Naive thymus-derived CD4-positive, alpha-beta T cell (primary cell): ENCODE results near the gene WDR62. TPM values are rescaled to one million over a fixed set of nuclear protein-coding genes. Genes with fewer than 3 reads are reported as not detected.

ENCODE experiments used
- ATAC-seq: fragments of 150-1000 bp; cut with Tn5 transposase; 2 replicates; pipeline ENCODE4 v1.10.0; 2021; ENCODE audit warnings: mild to moderate bottlenecking, moderate library complexity
- CTCF ChIA-PET: fragments of 350-600 bp; sonication (Branson Sonifier 250); formaldehyde crosslinking; loops from one replicate; lab custom pipeline; 2021; ENCODE audit warnings: antibody characterized with exemption; lab: Charles Lee
- POLR2A ChIA-PET: fragments of 350-600 bp; sonication (Branson Sonifier 250); formaldehyde crosslinking; loops from one replicate; lab custom pipeline; 2021; ENCODE audit warnings: antibody characterized with exemption, inconsistent platforms; lab: Charles Lee
- DNase-seq, 9 donors: peaks; one replicate each; pipeline versions ENCODE4 v3.0.0 to v3.0.0-alpha.2; 2020 to 2022; ENCODE audit warnings: mixed read lengths in 1 of 9
- H3K27ac ChIP-seq: one replicate; pipeline ENCODE4 v1.7.0; 2013; ENCODE audit warnings: mild to moderate bottlenecking, low read depth, low read length, moderate library complexity
- H3K27me3 ChIP-seq, 2 donors: one replicate each; pipeline ENCODE4 v1.7.0; 2013; ENCODE audit warnings: low read length in 2 of 2, mild to moderate bottlenecking in 2 of 2, moderate library complexity in 2 of 2; ENCODE audit not compliant: control insufficient read depth in 2 of 2, insufficient read depth in 2 of 2
- H3K36me3 ChIP-seq, 3 experiments: 1 replicate in 2 of 3; 2 replicates in 1 of 3; pipeline ENCODE4 v1.7.0; 2013; ENCODE audit warnings: low read length in 3 of 3, mild to moderate bottlenecking in 3 of 3, moderate library complexity in 1 of 3; ENCODE audit not compliant: insufficient read depth in 3 of 3, control insufficient read depth in 2 of 3
- H3K4me1 ChIP-seq, 2 donors: one replicate each; pipeline ENCODE4 v1.7.0; 2013; ENCODE audit warnings: low read length in 2 of 2, mild to moderate bottlenecking in 2 of 2, moderate library complexity in 1 of 2; ENCODE audit not compliant: control insufficient read depth in 2 of 2, insufficient read depth in 2 of 2
- H3K4me3 ChIP-seq: 2 replicates; pipeline ENCODE4 v1.7.0; 2013; ENCODE audit warnings: mild to moderate bottlenecking, low read length
- H3K9me3 ChIP-seq, 3 experiments: 1 replicate in 2 of 3; 2 replicates in 1 of 3; pipeline ENCODE4 v1.7.0; 2013; ENCODE audit warnings: low read length in 3 of 3; ENCODE audit not compliant: control insufficient read depth in 2 of 3
- H3K27ac Mint-ChIP-seq, 9 donors: one replicate each; pipeline ENCODE4 v1.8.0; 2020 to 2022; ENCODE audit warnings: mixed read lengths in 9 of 9, mild to moderate bottlenecking in 8 of 9, moderate library complexity in 5 of 9, inconsistent platforms in 2 of 9
- H3K27me3 Mint-ChIP-seq, 5 donors: one replicate each; pipeline ENCODE4 v1.8.0; 2021 to 2022; ENCODE audit warnings: mixed read lengths in 5 of 5, mild to moderate bottlenecking in 1 of 5
- H3K36me3 Mint-ChIP-seq, 5 donors: one replicate each; pipeline ENCODE4 v1.8.0; 2020 to 2022; ENCODE audit warnings: mixed read lengths in 5 of 5, mild to moderate bottlenecking in 3 of 5, inconsistent platforms in 1 of 5
- H3K4me1 Mint-ChIP-seq, 7 donors: one replicate each; pipeline ENCODE4 v1.8.0; 2020 to 2022; ENCODE audit warnings: mixed read lengths in 7 of 7, mild to moderate bottlenecking in 3 of 7, inconsistent platforms in 1 of 7
- H3K4me3 Mint-ChIP-seq, 10 donors: one replicate each; pipeline ENCODE4 v1.8.0; 2020 to 2022; ENCODE audit warnings: mild to moderate bottlenecking in 10 of 10, mixed read lengths in 10 of 10, moderate library complexity in 6 of 10, inconsistent platforms in 2 of 10
- H3K9me3 Mint-ChIP-seq, 11 donors: one replicate each; pipeline ENCODE4 v1.8.0; 2020 to 2022; ENCODE audit warnings: mixed read lengths in 11 of 11, mild to moderate bottlenecking in 4 of 11, inconsistent platforms in 1 of 11, moderate library complexity in 1 of 11
- intact Hi-C, 2 donors: fragments of 100-400 bp; cut with micrococcal nuclease; formaldehyde crosslinking; loops; one replicate each; pipeline ENCODE4 v1.15.1; 2023
- polyA plus RNA-seq, 2 donors: library from polyadenylated mRNA; unstranded; fragments of 300-500 nt; fragmentation: Illumina TruSeq; gene quantifications; one replicate each; pipeline ENCODE4 v1.2.3, GENCODE V29; 2021
- total RNA-seq, 6 experiments: library from RNA in 5 of 6; stranded (reverse) in 5 of 6; gene quantifications; 1 replicate in 5 of 6; 2 replicates in 1 of 6; pipeline ENCODE4 v1.2.3 and lab custom pipeline; 2021 to 2026

Gene WDR62
- total and polyA plus RNA-seq, 7 experiments from 2014 or later, result 0.07 to 22.4 (median 2.7) TPM

GRCh38 chr19:36093146-36093662, 38.5 kb downstream of the WDR62 start:
- no peaks in the 10 kb centered on the region for H3K9me3 Mint-ChIP-seq
- no peaks in the 10 kb centered on the region for H3K27me3 Mint-ChIP-seq
- H3K4me1 ChIP-seq, result no peaks in the 10 kb centered on the region
- peak overlapping the region in 6 of 9 donors; percentile 7 to 80 (median 42) for H3K27ac Mint-ChIP-seq
- ATAC-seq (no peak), DNase-seq (peak in 1 of 9 donors; percentile 31)
- H3K27me3 ChIP-seq, result no peaks in the 10 kb centered on the region
- H3K4me1 Mint-ChIP-seq, result peaks cover 0 to 14% (median 8%) of the 10 kb centered on the region in 7 donors
- no peak overlapping the region for H3K4me3 ChIP-seq
- no peaks in the 10 kb centered on the region for H3K36me3 ChIP-seq
- intact Hi-C loops, result no loop called here
- CTCF ChIA-PET, result no interaction called here
- H3K4me3 Mint-ChIP-seq, result no peak overlapping the region
- no peaks in the 10 kb centered on the region for H3K9me3 ChIP-seq
- POLR2A ChIA-PET, result no interaction called here
- H3K36me3 Mint-ChIP-seq, result peaks cover 0 to 17% (median 0%) of the 10 kb centered on the region in 5 donors
- H3K27ac ChIP-seq, result no peak overlapping the region

GRCh38 chr19:36093687-36094086, 39.0 kb downstream of the WDR62 start:
- ChIA-PET POLR2A (no interaction called here), CTCF (no interaction called here)
- Mint-ChIP-seq H3K27me3 (no peaks in the 10 kb centered on the region), H3K36me3 (peaks cover 0 to 15% (median 0%) of the 10 kb centered on the region in 5 donors), H3K4me1 (peaks cover 0 to 14% (median 8%) of the 10 kb centered on the region in 7 donors), H3K9me3 (no peaks in the 10 kb centered on the region), H3K27ac (peak overlapping the region in 4 of 9 donors; percentile 7 to 80 (median 38)), H3K4me3 (no peak overlapping the region)
- Histone ChIP-seq H3K9me3 (no peaks in the 10 kb centered on the region), H3K27me3 (no peaks in the 10 kb centered on the region), H3K4me3 (no peak overlapping the region), H3K27ac (no peak overlapping the region), H3K4me1 (no peaks in the 10 kb centered on the region), H3K36me3 (no peaks in the 10 kb centered on the region)
- intact Hi-C loops, result no loop called here
- ATAC-seq (no peak), DNase-seq (no peak)

- Mint-ChIP-seq H3K27me3 (no peaks in the 10 kb centered on the region), H3K4me3 (no peak overlapping the region), H3K4me1 (peaks cover 0 to 14% (median 8%) of the 10 kb centered on the region in 7 donors), H3K9me3 (no peaks in the 10 kb centered on the region), H3K36me3 (peaks cover 0 to 13% (median 0%) of the 10 kb centered on the region in 5 donors), H3K27ac (no peak overlapping the region)
- H3K4me1 ChIP-seq, result no peaks in the 10 kb centered on the region
- CTCF ChIA-PET, result no interaction called here
- H3K27me3 ChIP-seq, result no peaks in the 10 kb centered on the region
- H3K4me3 ChIP-seq, result no peak overlapping the region
- H3K9me3 ChIP-seq, result no peaks in the 10 kb centered on the region
- intact Hi-C loops, result no loop called here
- ATAC-seq, result no peak
- DNase-seq, result no peak
- no peak overlapping the region for H3K27ac ChIP-seq
- POLR2A ChIA-PET, result no interaction called here
- no peaks in the 10 kb centered on the region for H3K36me3 ChIP-seq
These were observed 42.3 kb downstream of the WDR62 start for GRCh38 chr19:36097036-36097435.

- intact Hi-C loops, result no loop called here
- Mint-ChIP-seq H3K4me1 (no peaks in the 10 kb centered on the region), H3K9me3 (no peaks in the 10 kb centered on the region), H3K27me3 (no peaks in the 10 kb centered on the region), H3K27ac (no peak overlapping the region), H3K4me3 (no peak overlapping the region), H3K36me3 (peaks cover 0 to 8% (median 0%) of the 10 kb centered on the region in 5 donors)
- Histone ChIP-seq H3K4me1 (no peaks in the 10 kb centered on the region), H3K27ac (no peak overlapping the region), H3K36me3 (no peaks in the 10 kb centered on the region), H3K9me3 (no peaks in the 10 kb centered on the region), H3K27me3 (no peaks in the 10 kb centered on the region), H3K4me3 (no peak overlapping the region)
- ATAC-seq (no peak), DNase-seq (no peak)
- CTCF ChIA-PET, result no interaction called here
- POLR2A ChIA-PET, result interaction anchor here (1.0 kb wide), 1 partner anchor 41 kb away, joined by 3 read pairs; the partner anchor contains the start of gene CAPNS1
These were observed 44.6 kb downstream of the WDR62 start for GRCh38 chr19:36099166-36099785.

- ChIA-PET POLR2A (interaction anchor here (1.0 kb wide), 1 partner anchor 39 kb away, joined by 3 read pairs; the partner anchor contains the start of gene CAPNS1), CTCF (no interaction called here)
- DNase-seq, result no peak
- intact Hi-C loops, result no loop called here
- Histone ChIP-seq H3K4me1 (no peaks in the 10 kb centered on the region), H3K9me3 (no peaks in the 10 kb centered on the region), H3K36me3 (peaks cover 0 to 2% (median 0%) of the 10 kb centered on the region in 3 experiments), H3K4me3 (no peak overlapping the region), H3K27me3 (no peaks in the 10 kb centered on the region), H3K27ac (no peak overlapping the region)
- no peaks in the 10 kb centered on the region for H3K27me3 Mint-ChIP-seq
- no peaks in the 10 kb centered on the region for H3K9me3 Mint-ChIP-seq
- no peak overlapping the region for H3K4me3 Mint-ChIP-seq
- no peak overlapping the region for H3K27ac Mint-ChIP-seq
- peaks cover 0 to 8% (median 0%) of the 10 kb centered on the region in 5 donors for H3K36me3 Mint-ChIP-seq
- no peaks in the 10 kb centered on the region for H3K4me1 Mint-ChIP-seq
- ATAC-seq, result no peak
These were observed 45.8 kb downstream of the WDR62 start for GRCh38 chr19:36100476-36100875.

GRCh38 chr19:36101550-36102327, 47.0 kb downstream of the WDR62 start:
- intact Hi-C loops, result no loop called here
- Mint-ChIP-seq H3K4me1 (no peaks in the 10 kb centered on the region), H3K9me3 (no peaks in the 10 kb centered on the region), H3K27ac (no peak overlapping the region), H3K36me3 (peaks cover 0 to 7% (median 0%) of the 10 kb centered on the region in 5 donors), H3K4me3 (no peak overlapping the region), H3K27me3 (no peaks in the 10 kb centered on the region)
- H3K9me3 ChIP-seq, result no peaks in the 10 kb centered on the region
- peaks cover 0 to 2% (median under 1%) of the 10 kb centered on the region in 3 experiments for H3K36me3 ChIP-seq
- no peak for DNase-seq
- ChIA-PET POLR2A (no interaction called here), CTCF (no interaction called here)
- no peak for ATAC-seq
- H3K27me3 ChIP-seq, result no peaks in the 10 kb centered on the region
- no peak overlapping the region for H3K27ac ChIP-seq
- no peak overlapping the region for H3K4me3 ChIP-seq
- no peaks in the 10 kb centered on the region for H3K4me1 ChIP-seq
